ENCODE results near the gene ZNF304. TPM values are rescaled to one million over a fixed set of nuclear protein-coding genes. Genes with fewer than 3 reads are reported as not detected.

The ZNF304 gene
- total and polyA plus RNA-seq, 2 of the 13 experiments (the other 11 are each of a cell fraction or from before 2014, with no cell fraction given): 3.4 to 8.0 TPM

DNA sequence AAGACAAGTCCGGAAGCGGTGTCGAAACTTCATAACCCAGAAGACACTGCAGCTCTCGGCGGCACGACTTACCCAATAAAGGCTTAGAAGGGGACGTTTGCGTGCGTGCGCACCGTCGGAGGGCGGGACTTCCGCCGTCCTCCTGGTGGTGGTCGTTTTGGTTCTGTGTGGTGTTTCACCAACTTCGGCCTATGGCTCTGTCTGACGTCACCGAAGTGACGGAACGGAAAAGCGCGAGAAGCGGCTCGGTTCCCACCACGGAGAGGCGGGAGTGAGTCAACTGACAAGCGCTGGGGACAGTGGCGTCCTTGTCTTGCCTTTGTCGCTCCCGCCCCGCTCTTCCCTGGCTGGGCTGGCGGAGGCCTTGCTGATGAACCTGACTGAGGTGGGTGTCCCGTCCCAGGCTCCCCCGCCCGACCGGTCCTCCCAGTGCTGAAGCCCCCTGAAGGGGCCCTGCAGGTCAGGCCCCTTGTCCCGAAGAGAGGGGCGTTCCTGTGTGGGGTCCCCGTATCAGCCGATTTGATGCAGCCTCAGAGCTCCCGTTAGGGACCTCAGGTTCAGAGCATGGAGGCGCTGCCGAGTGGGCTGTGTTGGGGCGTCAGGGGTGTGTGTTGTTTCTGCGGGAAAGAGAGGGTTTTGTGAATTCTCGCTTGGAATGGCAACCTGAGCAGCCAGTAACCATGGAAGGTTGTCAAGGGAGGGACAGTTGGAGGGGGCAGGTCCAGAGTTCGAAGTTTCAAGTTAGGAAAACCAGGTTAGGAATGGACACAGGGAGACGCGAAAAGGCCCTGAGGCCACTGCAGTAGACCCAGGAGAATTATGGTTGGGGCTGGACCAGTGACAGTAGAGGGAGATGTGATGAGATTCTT, 38.9 kb downstream of the ZNF304 start, which contains the start of gene ZNF548 (continued):
- TF ChIP-seq ZNF276 (CRISPR knock-in tag; IDR thresholded peaks at IDR 0.05; ENCODE audit: low read depth) (0 out of 2 replicates have a peak, but pooled peaks have one; percentile 47), CHCHD3 (CRISPR knock-in tag; IDR thresholded peaks at IDR 0.05) (no peak), BCL3 (CRISPR knock-in tag; IDR thresholded peaks at IDR 0.05) (no peak), MATR3 (CRISPR knock-in tag; IDR thresholded peaks at IDR 0.05) (no peak), ZNF333 (CRISPR knock-in tag; IDR thresholded peaks at IDR 0.05; ENCODE audit: borderline replicate concordance) (peak; percentile 65; the same call in 1 of the 2 replicates), ZNF18 (CRISPR knock-in tag; IDR thresholded peaks at IDR 0.05; ENCODE audit: insufficient replicate concordance) (peak; percentile 61), ATF1 (CRISPR knock-in tag; IDR thresholded peaks at IDR 0.05) (peak; percentile 95), NFIC (IDR thresholded peaks at IDR 0.05; ENCODE audit: low read length) (no peak), ZSCAN22 (CRISPR knock-in tag; IDR thresholded peaks at IDR 0.05) (no peak), SRSF1 (optimal IDR thresholded peaks at IDR 0.05; ENCODE audit: low read depth, low read length) (no peak), NFKB2 (CRISPR knock-in tag; IDR thresholded peaks at IDR 0.05; ENCODE audit: borderline replicate concordance) (no peak; the same call in 1 of the 2 replicates), PRMT3 (CRISPR knock-in tag; IDR thresholded peaks at IDR 0.05; ENCODE audit: borderline replicate concordance, low read depth) (no peak), ZNF326 (CRISPR knock-in tag; IDR thresholded peaks at IDR 0.05; ENCODE audit: borderline replicate concordance) (no peak), TAF15 (IDR thresholded peaks at IDR 0.05; ENCODE audit: low read depth, low read length, poor library complexity, severe bottlenecking) (no peak), HES4 (CRISPR knock-in tag; IDR thresholded peaks at IDR 0.05; ENCODE audit: borderline replicate concordance) (no peak), SPEN (CRISPR knock-in tag; IDR thresholded peaks at IDR 0.05; ENCODE audit: low read depth) (peak; percentile 90), ZFP82 (CRISPR knock-in tag; IDR thresholded peaks at IDR 0.05; ENCODE audit: borderline replicate concordance) (no peak), ERF (CRISPR knock-in tag; IDR thresholded peaks at IDR 0.05) (peak; percentile 50; the same call in 1 of the 2 replicates), MTA1 (CRISPR knock-in tag; IDR thresholded peaks at IDR 0.05; ENCODE audit: borderline replicate concordance) (peak; percentile 80; the same call in 1 of the 2 replicates), KLF9 (CRISPR knock-in tag; IDR thresholded peaks at IDR 0.05; ENCODE audit: low read depth) (no peak), NPAS2 (CRISPR knock-in tag; IDR thresholded peaks at IDR 0.05; ENCODE audit: borderline replicate concordance) (no peak), KDM1A (CRISPR knock-in tag; IDR thresholded peaks at IDR 0.05) (peak; percentile 81), ZNF143 (CRISPR knock-in tag; IDR thresholded peaks at IDR 0.05) (peak; percentile 97), ARID3A (IDR thresholded peaks at IDR 0.05; ENCODE audit: low read depth, low read length) (peak; percentile 61)

All from HepG2 (cell line).